CD4-positive, alpha-beta memory T cell (primary cell): ENCODE measurements around the gene COA5. TPM values are rescaled to one million over a fixed set of nuclear protein-coding genes. Genes with fewer than 3 reads are reported as not detected.

Experiments
- CTCF ChIA-PET: fragments of 350-600 bp; sonication (Branson Sonifier 250); formaldehyde crosslinking; loops from one replicate; lab custom pipeline; 2021; ENCODE audit warnings: inconsistent platforms; ENCODE audit not compliant: partially characterized antibody; lab: Charles Lee
- POLR2A ChIA-PET: fragments of 350-600 bp; sonication (Branson Sonifier 250); formaldehyde crosslinking; loops from one replicate; lab custom pipeline; 2021; ENCODE audit not compliant: partially characterized antibody; lab: Charles Lee
- DNase-seq, 5 donors: peaks; one replicate each; pipeline versions ENCODE4 v3.0.0 to v3.0.0-alpha.2; 2020 to 2022; ENCODE audit warnings: mixed read lengths in 1 of 5
- H3K27ac ChIP-seq: one replicate; pipeline ENCODE4 v1.7.0; 2013; ENCODE audit warnings: low read depth, low read length
- H3K27me3 ChIP-seq: 2 replicates; pipeline ENCODE4 v1.7.0; 2013; ENCODE audit warnings: mild to moderate bottlenecking, low read length, moderate library complexity; ENCODE audit not compliant: insufficient read depth
- H3K36me3 ChIP-seq: 2 replicates; pipeline ENCODE4 v1.7.0; 2013; ENCODE audit warnings: mild to moderate bottlenecking, low read length, moderate library complexity; ENCODE audit not compliant: insufficient read depth
- H3K4me1 ChIP-seq: 2 replicates; pipeline ENCODE4 v1.7.0; 2013; ENCODE audit warnings: mild to moderate bottlenecking, low read length, moderate library complexity; ENCODE audit not compliant: insufficient read depth
- H3K4me3 ChIP-seq, 2 donors: one replicate each; pipeline ENCODE4 v1.7.0; 2013; ENCODE audit warnings: low read length in 2 of 2, mild to moderate bottlenecking in 1 of 2
- H3K9me3 ChIP-seq, 2 donors: one replicate each; pipeline ENCODE4 v1.7.0; 2013; ENCODE audit warnings: low read length in 2 of 2, control low read depth in 1 of 2; ENCODE audit not compliant: control insufficient read depth in 1 of 2
- H3K27ac Mint-ChIP-seq, 7 donors: one replicate each; pipeline ENCODE4 v1.8.0; 2020 to 2021; ENCODE audit warnings: mixed read lengths in 7 of 7, mild to moderate bottlenecking in 6 of 7, inconsistent platforms in 3 of 7, moderate library complexity in 3 of 7
- H3K27me3 Mint-ChIP-seq, 2 donors: one replicate each; pipeline ENCODE4 v1.8.0; 2020 to 2021; ENCODE audit warnings: mixed read lengths in 2 of 2
- H3K36me3 Mint-ChIP-seq, 2 donors: one replicate each; pipeline ENCODE4 v1.8.0; 2020 to 2021; ENCODE audit warnings: mixed read lengths in 2 of 2, inconsistent platforms in 1 of 2, mild to moderate bottlenecking in 1 of 2
- H3K4me1 Mint-ChIP-seq, 4 donors: one replicate each; pipeline ENCODE4 v1.8.0; 2020 to 2021; ENCODE audit warnings: mixed read lengths in 4 of 4, mild to moderate bottlenecking in 1 of 4
- H3K4me3 Mint-ChIP-seq, 8 donors: one replicate each; pipeline ENCODE4 v1.8.0; 2020 to 2021; ENCODE audit warnings: mixed read lengths in 8 of 8, mild to moderate bottlenecking in 7 of 8, moderate library complexity in 6 of 8, inconsistent platforms in 3 of 8
- H3K9me3 Mint-ChIP-seq, 8 donors: one replicate each; pipeline ENCODE4 v1.8.0; 2020 to 2021; ENCODE audit warnings: mixed read lengths in 8 of 8, mild to moderate bottlenecking in 5 of 8, inconsistent platforms in 3 of 8, moderate library complexity in 1 of 8
- intact Hi-C: fragments of 100-400 bp; cut with micrococcal nuclease; formaldehyde crosslinking; loops from one replicate; pipeline ENCODE4 v1.15.1; 2023
- polyA plus RNA-seq, 2 donors: library from polyadenylated mRNA; unstranded; fragments of 300-500 nt; fragmentation: Illumina TruSeq; gene quantifications; one replicate each; pipeline ENCODE4 v1.2.3, GENCODE V29; 2021
- total RNA-seq, 2 experiments: library from RNA; stranded (reverse); gene quantifications; one replicate each; pipeline ENCODE4 v1.2.3, GENCODE V29; 2021

COA5 gene
- total and polyA plus RNA-seq, 4 experiments from 2014 or later = 32.4 to 52.4 (median 46.1) TPM

- no peak overlapping the region for H3K27ac ChIP-seq
- H3K9me3 ChIP-seq = no peaks in the 10 kb centered on the region
- Mint-ChIP-seq H3K27me3 (no peaks in the 10 kb centered on the region), H3K36me3 (peaks cover 46 to 77% of the 10 kb centered on the region in 2 donors), H3K27ac (peak overlapping the region in 5 of 7 donors; percentile 9 to 48 (median 35)), H3K9me3 (no peaks in the 10 kb centered on the region), H3K4me3 (no peak overlapping the region), H3K4me1 (peaks cover 5 to 24% (median 18%) of the 10 kb centered on the region in 4 donors)
- no peak for DNase-seq
- CTCF ChIA-PET = interaction anchor here (1.4 to 2.2 kb wide), 3 partner anchors 9 to 277 kb away, joined by 3 to 11 read pairs (median 4); no protein-coding TSS in a partner anchor
- POLR2A ChIA-PET = interaction anchor here (1.0 kb wide), 1 partner anchor 18 kb away, joined by 4 read pairs; no protein-coding TSS in a partner anchor
- peaks cover 73% of the 10 kb centered on the region for H3K36me3 ChIP-seq
- intact Hi-C loops = loop anchor here (10.0 kb wide), 1 partner anchor 84 kb away; no protein-coding TSS in a partner anchor
- no peaks in the 10 kb centered on the region for H3K27me3 ChIP-seq
- no peak overlapping the region for H3K4me3 ChIP-seq
- H3K4me1 ChIP-seq = no peaks in the 10 kb centered on the region
These were observed 48.0 kb downstream of the COA5 start for GRCh38 chr2:98560256-98560771.

GRCh38 chr2:98559581-98559980 is 48.7 kb downstream of the COA5 start:
- no peaks in the 10 kb centered on the region for H3K27me3 Mint-ChIP-seq
- no peaks in the 10 kb centered on the region for H3K9me3 Mint-ChIP-seq
- H3K4me1 ChIP-seq = no peaks in the 10 kb centered on the region
- POLR2A ChIA-PET = interaction anchor here (1.0 kb wide), 1 partner anchor 17 kb away, joined by 4 read pairs; no protein-coding TSS in a partner anchor
- H3K4me1 Mint-ChIP-seq = peaks cover 5 to 24% (median 18%) of the 10 kb centered on the region in 4 donors
- no peak overlapping the region for H3K4me3 ChIP-seq
- CTCF ChIA-PET = interaction anchor here (1.5 to 2.2 kb wide), 2 partner anchors 10 to 146 kb away, joined by 4 to 11 read pairs; no protein-coding TSS in a partner anchor
- no peaks in the 10 kb centered on the region for H3K9me3 ChIP-seq
- no peaks in the 10 kb centered on the region for H3K27me3 ChIP-seq
- no peak for DNase-seq
- peaks cover 51 to 81% of the 10 kb centered on the region in 2 donors for H3K36me3 Mint-ChIP-seq
- intact Hi-C loops = no loop called here
- peak overlapping the region; percentile 40 to 72 (median 48) for H3K27ac Mint-ChIP-seq
- H3K27ac ChIP-seq = no peak overlapping the region
- H3K4me3 Mint-ChIP-seq = peak overlapping the region in 1 of 8 donors; percentile 32
- peaks cover 73% of the 10 kb centered on the region for H3K36me3 ChIP-seq

- peak overlapping the region in 1 of 8 donors; percentile 32 for H3K4me3 Mint-ChIP-seq
- H3K27ac ChIP-seq = no peak overlapping the region
These were observed 49.3 kb downstream of the COA5 start for GRCh38 chr2:98558852-98559530.

DNA sequence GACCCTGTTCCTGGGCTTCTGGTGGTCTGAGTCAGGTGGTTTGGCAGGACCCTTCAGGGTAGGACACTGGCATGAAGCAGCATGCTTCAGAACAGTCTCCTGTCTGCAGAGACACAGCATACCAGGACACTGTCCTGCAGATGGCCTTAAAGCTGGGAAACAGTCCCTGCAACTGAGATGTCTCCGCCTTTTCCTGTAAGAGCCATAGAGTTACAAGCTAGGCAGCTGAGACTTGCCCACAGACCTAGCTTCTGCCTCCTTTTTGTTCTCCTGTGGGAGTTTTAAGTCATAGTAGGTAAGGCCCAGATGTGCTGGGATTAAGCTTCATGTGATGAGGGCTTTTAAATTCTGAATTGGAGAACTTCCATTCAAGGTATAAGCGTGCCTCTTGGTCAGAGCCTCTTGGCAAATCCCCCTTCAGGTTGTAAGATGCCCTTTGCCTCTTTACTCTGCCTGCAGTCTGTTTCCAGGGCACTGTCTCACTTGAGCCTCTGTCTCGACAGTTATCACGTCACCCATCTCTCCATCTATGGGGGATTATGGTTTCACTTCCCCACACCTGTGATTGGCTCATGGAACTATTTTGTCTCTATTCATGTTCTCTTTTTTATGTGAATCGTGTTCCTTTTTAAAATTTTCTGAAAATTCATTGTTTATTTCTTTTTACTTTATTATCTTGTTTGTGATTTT is 51.8 kb downstream of the COA5 start:
- peak overlapping the region in 5 of 7 donors; percentile 32 to 68 (median 35) for H3K27ac Mint-ChIP-seq
- intact Hi-C loops = no loop called here
- DNase-seq = no peak
- no peaks in the 10 kb centered on the region for H3K9me3 Mint-ChIP-seq
- Histone ChIP-seq H3K4me3 (no peak overlapping the region), H3K27me3 (no peaks in the 10 kb centered on the region), H3K9me3 (no peaks in the 10 kb centered on the region), H3K36me3 (peaks cover 83% of the 10 kb centered on the region), H3K27ac (no peak overlapping the region), H3K4me1 (no peaks in the 10 kb centered on the region)
- no peak overlapping the region for H3K4me3 Mint-ChIP-seq
- H3K4me1 Mint-ChIP-seq = peaks cover 7 to 31% (median 22%) of the 10 kb centered on the region in 4 donors
- no peaks in the 10 kb centered on the region for H3K27me3 Mint-ChIP-seq
- POLR2A ChIA-PET = interaction anchor here (0.9 kb wide), 1 partner anchor 15 kb away, joined by 3 read pairs; no protein-coding TSS in a partner anchor
- peaks cover 58 to 91% of the 10 kb centered on the region in 2 donors for H3K36me3 Mint-ChIP-seq
- CTCF ChIA-PET = interaction anchor here (1.1 to 1.2 kb wide), 2 partner anchors 12 to 281 kb away, joined by 3 to 6 read pairs; no protein-coding TSS in a partner anchor

More at GRCh38 chr2:98558852-98559530, 49.3 kb downstream of the COA5 start:
- ChIA-PET CTCF (interaction anchor here (1.5 to 2.2 kb wide), 2 partner anchors 11 to 146 kb away, joined by 4 to 11 read pairs; no protein-coding TSS in a partner anchor), POLR2A (interaction anchor here (1.0 kb wide), 1 partner anchor 16 kb away, joined by 4 read pairs; no protein-coding TSS in a partner anchor)
- H3K36me3 Mint-ChIP-seq = peaks cover 49 to 82% of the 10 kb centered on the region in 2 donors
- Histone ChIP-seq H3K27me3 (no peaks in the 10 kb centered on the region), H3K4me1 (no peaks in the 10 kb centered on the region), H3K4me3 (no peak overlapping the region), H3K36me3 (peaks cover 73% of the 10 kb centered on the region), H3K9me3 (no peaks in the 10 kb centered on the region)
- peak overlapping the region; percentile 15 to 70 (median 47) for H3K27ac Mint-ChIP-seq
- no peak for DNase-seq
- peaks cover 5 to 24% (median 18%) of the 10 kb centered on the region in 4 donors for H3K4me1 Mint-ChIP-seq
- no peaks in the 10 kb centered on the region for H3K9me3 Mint-ChIP-seq
- intact Hi-C loops = no loop called here
- no peaks in the 10 kb centered on the region for H3K27me3 Mint-ChIP-seq

DNA sequence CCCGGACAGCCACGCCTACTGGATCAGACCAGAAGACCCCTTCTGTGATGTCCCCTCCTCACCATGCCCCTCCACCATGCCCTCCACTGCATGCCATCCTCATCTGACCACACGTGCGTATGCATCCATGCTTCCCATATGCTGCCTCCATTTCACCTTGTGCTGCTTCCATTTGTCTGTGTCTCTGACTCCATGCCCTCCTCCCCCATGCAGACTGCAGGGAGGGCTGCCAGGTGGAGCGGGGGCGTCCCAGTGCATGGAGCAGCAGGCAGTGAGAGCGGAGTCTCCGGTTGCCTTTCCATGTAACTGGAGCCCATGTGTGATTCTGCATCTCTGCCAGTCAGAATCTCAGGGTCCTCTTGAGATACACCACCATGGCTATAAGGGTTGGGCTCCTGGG is 52.6 kb downstream of the COA5 start:
- Histone ChIP-seq H3K4me3 (no peak overlapping the region), H3K36me3 (peaks cover 81% of the 10 kb centered on the region), H3K27ac (no peak overlapping the region), H3K9me3 (no peaks in the 10 kb centered on the region), H3K27me3 (no peaks in the 10 kb centered on the region), H3K4me1 (peaks cover 8% of the 10 kb centered on the region)
- Mint-ChIP-seq H3K27ac (peak overlapping the region in 4 of 7 donors; percentile 36 to 68 (median 55)), H3K4me1 (peaks cover 11 to 39% (median 28%) of the 10 kb centered on the region in 4 donors), H3K9me3 (no peaks in the 10 kb centered on the region), H3K27me3 (no peaks in the 10 kb centered on the region), H3K36me3 (peaks cover 54 to 90% of the 10 kb centered on the region in 2 donors), H3K4me3 (no peak overlapping the region)
- no peak for DNase-seq
- CTCF ChIA-PET = no interaction called here
- POLR2A ChIA-PET = no interaction called here
- intact Hi-C loops = no loop called here

GRCh38 chr2:98554116-98554861 is 54.0 kb downstream of the COA5 start:
- Histone ChIP-seq H3K27me3 (no peaks in the 10 kb centered on the region), H3K36me3 (peaks cover 68% of the 10 kb centered on the region), H3K9me3 (no peaks in the 10 kb centered on the region), H3K4me1 (peaks cover 18% of the 10 kb centered on the region), H3K27ac (no peak overlapping the region), H3K4me3 (no peak overlapping the region)
- DNase-seq = no peak
- peaks cover 15 to 42% (median 30%) of the 10 kb centered on the region in 4 donors for H3K4me1 Mint-ChIP-seq
- POLR2A ChIA-PET = no interaction called here
- H3K4me3 Mint-ChIP-seq = no peak overlapping the region
- H3K27me3 Mint-ChIP-seq = no peaks in the 10 kb centered on the region
- CTCF ChIA-PET = no interaction called here
- peaks cover 54 to 83% of the 10 kb centered on the region in 2 donors for H3K36me3 Mint-ChIP-seq
- peak overlapping the region in 5 of 7 donors; percentile 39 to 75 (median 63) for H3K27ac Mint-ChIP-seq
- no peaks in the 10 kb centered on the region for H3K9me3 Mint-ChIP-seq
- intact Hi-C loops = no loop called here
